Coronary artery (tissue), 2 donors: ENCODE results near the gene TAOK3.

Experiments used
- DNase-seq: peaks from one replicate; pipeline ENCODE4 v3.0.0-alpha.2; 2017; ENCODE audit warnings: low spot score
- H3K27ac ChIP-seq, 2 donors: fragments of 200-600 bp; sonication (generic); one replicate each; pipeline ENCODE4 v1.5.1; 2016 to 2019
- H3K4me3 ChIP-seq: fragments of 200-600 bp; sonication (generic); 2 replicates; pipeline ENCODE4 v1.5.1; 2016; ENCODE audit warnings: mild to moderate bottlenecking, moderate library complexity
- CTCF ChIP-seq: fragments of 200-600 bp; sonication (generic); IDR thresholded peaks from one replicate; pipeline ENCODE4 v1.5.1; 2019; ENCODE audit warnings: antibody characterized with exemption

The TAOK3 gene

GRCh38 chr12:118402251-118402650 is 29.5 kb upstream of the TAOK3 start:
- no peak overlapping the region for H3K27ac ChIP-seq
- no peak for TF ChIP-seq CTCF
- H3K4me3 ChIP-seq: no peak overlapping the region
- DNase-seq: no peak

GRCh38 chr12:118398940-118399339 is 26.2 kb upstream of the TAOK3 start:
- Histone ChIP-seq H3K27ac (no peak overlapping the region), H3K4me3 (no peak overlapping the region)
- DNase-seq: no peak
- TF ChIP-seq CTCF: no peak

- Histone ChIP-seq H3K4me3 (no peak overlapping the region), H3K27ac (no peak overlapping the region)
- TF ChIP-seq CTCF: no peak
- no peak for DNase-seq
Measured at GRCh38 chr12:118398524-118398923, 25.8 kb upstream of the TAOK3 start.

- no peak for DNase-seq
- no peak for TF ChIP-seq CTCF
- no peak overlapping the region for H3K4me3 ChIP-seq
- H3K27ac ChIP-seq: no peak overlapping the region
Measured at GRCh38 chr12:118397708-118398440, 25.2 kb upstream of the TAOK3 start.

GRCh38 chr12:118391836-118392235 is 19.1 kb upstream of the TAOK3 start:
- no peak for DNase-seq
- no peak for TF ChIP-seq CTCF
- Histone ChIP-seq H3K4me3 (no peak overlapping the region), H3K27ac (no peak overlapping the region)

GRCh38 chr12:118391424-118391823 is 18.7 kb upstream of the TAOK3 start:
- H3K27ac ChIP-seq: no peak overlapping the region
- H3K4me3 ChIP-seq: no peak overlapping the region
- TF ChIP-seq CTCF: no peak
- DNase-seq: no peak

GRCh38 chr12:118377884-118378470 is 5.3 kb upstream of the TAOK3 start:
- DNase-seq: peak; percentile 76
- TF ChIP-seq CTCF: peak; percentile 92
- Histone ChIP-seq H3K27ac (peak overlapping the region in 1 of 2 donors; percentile 95), H3K4me3 (peak overlapping the region; percentile 95)
